ENCODE results near the gene TEKTIP1.

- TF ChIP-seq FOXM1 (IDR thresholded peaks at IDR 0.05; ENCODE audit: borderline replicate concordance, low read depth), result no peak
- no peak for TF ChIP-seq TAF1 (IDR thresholded peaks at IDR 0.05; ENCODE audit: low read depth)
- TF ChIP-seq TCF12 (IDR thresholded peaks at IDR 0.05; ENCODE audit: low read depth), result no peak
- no peak for TF ChIP-seq CEBPB (IDR thresholded peaks at IDR 0.05)
- no peak for TF ChIP-seq RAD21 (IDR thresholded peaks at IDR 0.05; ENCODE audit: low read depth)
- no peak for TF ChIP-seq MAX (IDR thresholded peaks at IDR 0.05)
- TF ChIP-seq CREB1 (IDR thresholded peaks at IDR 0.05; ENCODE audit: low read depth), result no peak
- no peak for TF ChIP-seq REST (IDR thresholded peaks at IDR 0.05; ENCODE audit: low read depth)
- no peak for TF ChIP-seq EGR1 (IDR thresholded peaks at IDR 0.05)
- no peak for TF ChIP-seq EP300 (IDR thresholded peaks at IDR 0.05; ENCODE audit: borderline replicate concordance)
- no peak for TF ChIP-seq NFIC (IDR thresholded peaks at IDR 0.05)
- TF ChIP-seq YY1 (IDR thresholded peaks at IDR 0.05; ENCODE audit: low read depth), result no peak
Observed at GRCh38 chr19:3565139-3565538, 26.2 kb downstream of the TEKTIP1 start.

Data from Ishikawa (cell line).